SK-N-MC (cell line): ENCODE measurements around the gene ATG3.

Experiments
- EZH2 ChIP-seq: fragments of 200-600 bp; sonication (generic); IDR thresholded peaks from one replicate; pipeline ENCODE4 v1.6.1; 2017; ENCODE audit warnings: antibody characterized with exemption
- FOXP2 ChIP-seq: optimal IDR thresholded peaks from 2 replicates; pipeline ENCODE3; 2011; ENCODE audit warnings: mild to moderate bottlenecking, moderate library complexity; ENCODE audit not compliant: insufficient read depth; ENCODE audit errors: extremely low read length, control extremely low read depth
- POLR2AphosphoS5 ChIP-seq: IDR thresholded peaks from 2 replicates; pipeline ENCODE4 v1.6.1; 2012; ENCODE audit warnings: mild to moderate bottlenecking, low read depth, low read length, borderline replicate concordance

DNA sequence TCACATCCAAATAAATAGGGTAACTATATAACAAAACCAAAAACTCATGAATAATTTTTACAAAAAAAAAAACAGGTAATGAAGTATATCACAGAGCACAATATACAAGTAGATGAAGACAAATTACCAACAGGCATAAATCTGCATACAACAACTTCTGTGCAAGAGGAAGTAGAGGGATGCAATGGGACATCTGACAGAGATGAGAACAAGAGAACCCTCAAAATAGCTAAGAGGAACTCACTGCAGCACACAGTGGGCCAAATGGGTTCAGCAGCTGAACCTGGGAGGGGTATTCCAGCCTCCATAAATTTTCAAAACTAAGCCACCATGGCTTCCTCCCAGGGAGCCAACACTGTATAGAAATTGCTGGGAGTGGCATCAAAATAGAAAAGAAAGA, 52.9 kb downstream of the ATG3 start:
- TF ChIP-seq POLR2AphosphoS5 (no peak), EZH2 (no peak), FOXP2 (no peak)
